Adrenal gland (tissue), 5 donors: ENCODE data around the gene MAP7D1.

Experiments
- CTCF ChIP-seq, 6 experiments: fragments of 450-650 bp in 4 of 6; fragments of 200-600 bp in 2 of 6; sonication (generic) in 1 of 6; IDR thresholded peaks; 1 replicate in 5 of 6; 2 replicates in 1 of 6; pipeline versions ENCODE4 v1.5.1 to v1.8.0; 2016 to 2021; ENCODE audit warnings: antibody characterized with exemption in 6 of 6, mild to moderate bottlenecking in 2 of 6, moderate library complexity in 1 of 6
- POLR2A ChIP-seq, 2 donors: fragments of 450-650 bp; IDR thresholded peaks; one replicate each; pipeline ENCODE4 v1.6.1; 2017; ENCODE audit warnings: antibody characterized with exemption in 2 of 2, mild to moderate bottlenecking in 2 of 2, moderate library complexity in 1 of 2
- donor health status: DM: no; HTN: no; CAD: no.

- no peak for TF ChIP-seq CTCF (IDR thresholded peaks at IDR 0.05)
- TF ChIP-seq POLR2A (IDR thresholded peaks at IDR 0.05), result no peak
Measured at GRCh38 chr1:36154765-36155407, 1.1 kb upstream of the MAP7D1 start.
